GM21529 (cell line): ENCODE measurements around the gene ARHGEF1.
"Not testable (repeated sequence)": the region's sequence is repeated elsewhere in the genome, so short reads cannot be mapped to it uniquely, and the experiment has no call there.

Source experiments
- ATAC-seq: cut with Tn5 transposase; IDR thresholded peaks from one replicate; pipeline ENCODE4 v1.9.1; 2021; ENCODE audit not compliant: unreplicated experiment

ARHGEF1 gene

GRCh38 chr19:41861846-41862245 lies 21.1 kb upstream of the ARHGEF1 start:
- no peak for ATAC-seq

- ATAC-seq: no peak
These were observed 20.5 kb upstream of the ARHGEF1 start for GRCh38 chr19:41862445-41862986.

GRCh38 chr19:41863209-41863931 lies 19.6 kb upstream of the ARHGEF1 start:
- ATAC-seq: no peak

- no peak for ATAC-seq
These were observed 18.6 kb upstream of the ARHGEF1 start for GRCh38 chr19:41864374-41864773.

GRCh38 chr19:41866284-41866683 lies 16.7 kb upstream of the ARHGEF1 start:
- no peak for ATAC-seq

- ATAC-seq: no peak
These were observed 14.6 kb upstream of the ARHGEF1 start for GRCh38 chr19:41868120-41868988.

GRCh38 chr19:41868989-41869300 lies 14.0 kb upstream of the ARHGEF1 start:
- ATAC-seq: no peak

- no peak for ATAC-seq
These were observed 13.5 kb upstream of the ARHGEF1 start for GRCh38 chr19:41869374-41869955.

- no peak for ATAC-seq
These were observed 12.5 kb upstream of the ARHGEF1 start for GRCh38 chr19:41870401-41870873.

- peak; percentile 60 for ATAC-seq
These were observed 11.2 kb upstream of the ARHGEF1 start for GRCh38 chr19:41871573-41872383.

GRCh38 chr19:41872384-41872774 lies 10.6 kb upstream of the ARHGEF1 start:
- ATAC-seq: no peak

- ATAC-seq: no peak
These were observed 10.0 kb upstream of the ARHGEF1 start for GRCh38 chr19:41872775-41873647.

- ATAC-seq: not testable (repeated sequence)
These were observed 7.0 kb upstream of the ARHGEF1 start for GRCh38 chr19:41875973-41876372.

GRCh38 chr19:41876847-41877832 lies 5.8 kb upstream of the ARHGEF1 start, which contains the start of gene CD79A:
TSS of gene CD79A (plus strand) at chr19:41877279. CDS start at chr19:41877305, 26 bp downstream.
- peak; percentile 66 for ATAC-seq

GRCh38 chr19:41877916-41878905 lies 4.8 kb upstream of the ARHGEF1 start:
- no peak for ATAC-seq

GRCh38 chr19:41879080-41879479 lies 3.9 kb upstream of the ARHGEF1 start:
- ATAC-seq: no peak

GRCh38 chr19:41879670-41880328 lies 3.2 kb upstream of the ARHGEF1 start:
- no peak for ATAC-seq
